HG02840 (cell line): Measurements from ENCODE around the gene RAB11FIP5.

ENCODE experiments used
- ATAC-seq: cut with Tn5 transposase; IDR thresholded peaks from one replicate; pipeline ENCODE4 v1.9.1; 2021; ENCODE audit warnings: mild to moderate bottlenecking, moderate library complexity, moderate number of reproducible peaks; ENCODE audit not compliant: unreplicated experiment, low FRiP score

Gene RAB11FIP5

GRCh38 chr2:73034661-73035375 lies 77.9 kb downstream of the RAB11FIP5 start:
- ATAC-seq = no peak

- no peak for ATAC-seq
Observed at GRCh38 chr2:73033766-73034381, 78.9 kb downstream of the RAB11FIP5 start.

GRCh38 chr2:73033142-73033765 lies 79.5 kb downstream of the RAB11FIP5 start:
- no peak for ATAC-seq

- no peak for ATAC-seq
Observed at GRCh38 chr2:73032702-73033097, 80.0 kb downstream of the RAB11FIP5 start.

GRCh38 chr2:73031725-73032701 lies 80.7 kb downstream of the RAB11FIP5 start:
- ATAC-seq = no peak

GRCh38 chr2:73031095-73031678 lies 81.6 kb downstream of the RAB11FIP5 start:
- ATAC-seq = no peak

- no peak for ATAC-seq
Observed at GRCh38 chr2:73028841-73029240, 83.9 kb downstream of the RAB11FIP5 start.

GRCh38 chr2:73027340-73027739 lies 85.4 kb downstream of the RAB11FIP5 start:
- ATAC-seq = no peak

- no peak for ATAC-seq
Observed at GRCh38 chr2:73023497-73023896, 89.3 kb downstream of the RAB11FIP5 start.
